Stomach (tissue), 4 donors: ENCODE results near the gene COL16A1.

ENCODE experiments used
- POLR2AphosphoS5 ChIP-seq, 3 donors: sonication (generic); formaldehyde crosslinking; IDR thresholded peaks; one replicate each; pipeline ENCODE4 v1.6.1; 2016; ENCODE audit warnings: antibody characterized with exemption in 3 of 3
- TF ChIP-seq, protein P1 (sequence below), 7 experiments: fragments of 450-650 bp in 4 of 7; fragments of 200-600 bp in 3 of 7; sonication (generic) in 3 of 7; IDR thresholded peaks; one replicate each; pipeline ENCODE4 v1.5.1; 2016 to 2019; ENCODE audit warnings: antibody characterized with exemption in 7 of 7, control low read depth in 2 of 7, mild to moderate bottlenecking in 1 of 7

DNA sequence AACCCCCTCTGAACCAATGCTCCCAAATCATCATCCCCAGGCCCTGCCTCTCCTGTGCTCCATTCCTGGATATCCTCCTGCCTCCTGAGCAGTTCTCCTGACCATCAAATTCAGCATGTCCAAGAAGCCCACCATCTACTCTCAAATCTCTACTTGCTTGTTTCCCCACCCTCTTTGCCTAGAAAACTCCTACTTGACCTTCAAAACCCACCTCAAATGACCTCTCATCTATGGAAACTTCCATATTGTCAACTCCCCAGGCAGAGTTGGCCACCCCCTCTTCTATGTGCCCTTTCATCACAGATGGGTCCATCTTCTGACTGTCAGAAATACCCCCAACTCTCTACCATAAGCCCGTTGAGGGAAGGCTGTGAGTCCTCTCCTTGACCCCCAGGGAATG is 43.5 kb upstream of the COL16A1 start:
- TF ChIP-seq, protein P1, sequence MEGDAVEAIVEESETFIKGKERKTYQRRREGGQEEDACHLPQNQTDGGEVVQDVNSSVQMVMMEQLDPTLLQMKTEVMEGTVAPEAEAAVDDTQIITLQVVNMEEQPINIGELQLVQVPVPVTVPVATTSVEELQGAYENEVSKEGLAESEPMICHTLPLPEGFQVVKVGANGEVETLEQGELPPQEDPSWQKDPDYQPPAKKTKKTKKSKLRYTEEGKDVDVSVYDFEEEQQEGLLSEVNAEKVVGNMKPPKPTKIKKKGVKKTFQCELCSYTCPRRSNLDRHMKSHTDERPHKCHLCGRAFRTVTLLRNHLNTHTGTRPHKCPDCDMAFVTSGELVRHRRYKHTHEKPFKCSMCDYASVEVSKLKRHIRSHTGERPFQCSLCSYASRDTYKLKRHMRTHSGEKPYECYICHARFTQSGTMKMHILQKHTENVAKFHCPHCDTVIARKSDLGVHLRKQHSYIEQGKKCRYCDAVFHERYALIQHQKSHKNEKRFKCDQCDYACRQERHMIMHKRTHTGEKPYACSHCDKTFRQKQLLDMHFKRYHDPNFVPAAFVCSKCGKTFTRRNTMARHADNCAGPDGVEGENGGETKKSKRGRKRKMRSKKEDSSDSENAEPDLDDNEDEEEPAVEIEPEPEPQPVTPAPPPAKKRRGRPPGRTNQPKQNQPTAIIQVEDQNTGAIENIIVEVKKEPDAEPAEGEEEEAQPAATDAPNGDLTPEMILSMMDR (IDR thresholded peaks at IDR 0.05), result no peak
- TF ChIP-seq POLR2AphosphoS5 (IDR thresholded peaks at IDR 0.05), result no peak
